ENCODE results near the gene ITGB2. TPM values are rescaled to one million over a fixed set of nuclear protein-coding genes. Genes with fewer than 3 reads are reported as not detected.

ITGB2 gene
- total RNA-seq, 4 donors from 2014 or later, result 20.2 to 46.8 (median 21.0) TPM

- Histone ChIP-seq H3K9me3 (no peaks in the 10 kb centered on the region), H3K4me3 (peak overlapping the region; percentile 66 to 90), H3K27ac (peak overlapping the region; percentile 81 to 89), H3K36me3 (no peaks in the 10 kb centered on the region), H3K4me1 (peaks cover 15 to 43% of the 10 kb centered on the region in 2 donors), H3K27me3 (no peaks in the 10 kb centered on the region)
- DNase-seq, result peak in 1 of 2 donors; percentile 39
- TF ChIP-seq CTCF (IDR thresholded peaks at IDR 0.05) (no peak), POLR2A (IDR thresholded peaks at IDR 0.05) (no peak)
- intact Hi-C loops (cut with DNase I; ENCODE audit: low total_unique reads), result loop anchor here (5.0 kb wide), 2 partner anchors 54 to 69 kb away; partner anchors contain the start of genes SUMO3 and UBE2G2
Observed at GRCh38 chr21:44871576-44872269, 49.0 kb downstream of the ITGB2 start.

DNA sequence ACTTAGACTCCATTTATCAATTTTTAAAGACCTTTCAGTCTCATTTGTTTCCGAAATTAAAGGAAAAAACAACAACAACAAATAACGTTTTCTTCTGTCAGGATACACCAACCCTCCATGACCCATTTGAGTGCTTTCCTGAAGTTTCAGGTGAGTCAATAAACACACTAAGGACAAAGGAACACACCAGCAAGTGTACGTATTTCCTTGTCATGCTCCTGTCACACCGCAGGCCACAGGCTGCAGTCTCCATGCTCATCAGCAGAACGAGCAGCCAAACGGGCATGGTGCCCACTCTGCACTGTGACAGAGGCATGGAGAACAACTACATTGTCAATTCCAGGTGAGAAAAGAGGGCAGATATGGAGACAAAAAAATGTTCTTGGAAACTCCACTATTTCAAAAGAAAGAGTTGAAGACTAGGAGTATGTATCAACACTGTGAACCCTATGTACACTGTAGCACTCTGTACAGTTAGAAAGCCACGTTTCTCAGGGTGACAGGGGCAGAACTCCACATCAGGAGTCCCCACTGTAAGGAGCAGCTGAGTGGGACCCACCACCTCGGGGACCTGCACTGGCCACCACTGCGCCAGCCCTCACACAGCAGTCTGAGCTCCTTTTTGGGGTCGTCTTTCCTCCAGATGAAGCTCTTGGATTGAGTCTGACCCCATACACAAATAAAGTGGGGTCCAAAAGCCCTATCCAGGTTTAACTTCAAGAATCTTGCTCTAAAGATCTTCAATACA lies 49.8 kb downstream of the ITGB2 start:
- TF ChIP-seq CTCF (IDR thresholded peaks at IDR 0.05) (no peak), POLR2A (IDR thresholded peaks at IDR 0.05) (no peak)
- peak overlapping the region; percentile 66 to 81 for H3K27ac ChIP-seq
- no peak overlapping the region for H3K4me3 ChIP-seq
- intact Hi-C loops (cut with DNase I; ENCODE audit: low total_unique reads), result loop anchor here (5.0 kb wide), 2 partner anchors 54 to 69 kb away; partner anchors contain the start of genes SUMO3 and UBE2G2
- H3K9me3 ChIP-seq, result no peaks in the 10 kb centered on the region
- peaks cover 15 to 43% of the 10 kb centered on the region in 2 donors for H3K4me1 ChIP-seq
- no peak for DNase-seq
- H3K27me3 ChIP-seq, result no peaks in the 10 kb centered on the region
- H3K36me3 ChIP-seq, result no peaks in the 10 kb centered on the region

DNA sequence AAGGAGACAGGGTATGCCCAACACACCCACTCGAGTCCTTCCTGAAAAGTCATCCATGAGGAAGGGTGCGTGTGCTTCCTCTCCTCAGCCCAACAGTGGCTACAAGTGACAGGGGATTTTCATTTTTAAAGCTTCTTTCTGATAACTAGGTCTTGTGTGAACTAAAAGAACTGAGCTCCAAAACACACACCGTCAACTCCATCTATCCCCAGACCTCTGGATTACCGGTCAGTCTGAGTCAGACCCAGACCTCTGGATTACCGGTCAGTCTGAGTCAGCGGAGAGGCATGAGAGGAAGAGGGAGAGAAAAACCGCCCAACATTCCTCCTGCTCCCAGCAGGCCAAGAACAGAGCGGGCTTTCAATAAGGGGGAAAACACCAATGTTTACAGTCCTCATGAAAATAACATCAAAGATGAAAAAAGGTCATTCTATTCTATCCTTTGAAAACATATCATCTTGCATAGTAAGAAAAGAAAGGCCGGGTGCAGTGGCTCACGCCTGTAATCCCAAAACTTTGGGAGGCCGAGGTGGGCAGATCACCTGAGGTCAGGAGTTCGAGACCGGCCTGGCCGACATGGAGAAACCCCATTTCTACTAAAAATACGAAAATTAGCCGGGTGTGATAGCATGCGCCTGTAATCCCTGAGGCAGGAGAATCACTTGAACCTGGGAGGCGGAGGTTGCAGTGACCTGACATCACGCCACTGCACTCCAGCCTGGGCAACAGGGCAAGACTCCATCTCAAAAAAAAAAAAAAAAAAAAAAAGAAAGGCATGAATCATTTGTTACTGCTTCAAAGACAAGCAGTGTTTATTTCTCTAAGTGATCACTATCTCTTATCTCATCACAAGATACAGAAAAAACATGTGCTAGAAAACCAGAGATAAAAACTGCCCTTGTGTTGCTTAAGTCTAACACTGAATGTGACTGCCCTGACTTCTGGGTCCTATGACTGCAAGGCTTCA lies 50.6 kb downstream of the ITGB2 start:
- H3K9me3 ChIP-seq, result no peaks in the 10 kb centered on the region
- no peaks in the 10 kb centered on the region for H3K36me3 ChIP-seq
- TF ChIP-seq CTCF (IDR thresholded peaks at IDR 0.05) (no peak), POLR2A (IDR thresholded peaks at IDR 0.05) (no peak)
- H3K27ac ChIP-seq, result peak overlapping the region; percentile 66 to 81
- intact Hi-C loops (cut with DNase I; ENCODE audit: low total_unique reads), result loop anchor here (5.0 kb wide), 2 partner anchors 53 to 68 kb away; partner anchors contain the start of genes SUMO3 and UBE2G2
- H3K4me1 ChIP-seq, result peaks cover 15 to 50% of the 10 kb centered on the region in 2 donors
- no peak overlapping the region for H3K4me3 ChIP-seq
- DNase-seq, result peak; percentile 69 to 79
- no peaks in the 10 kb centered on the region for H3K27me3 ChIP-seq

GRCh38 chr21:44868707-44869106 lies 52.0 kb downstream of the ITGB2 start:
- Histone ChIP-seq H3K4me1 (peaks cover 15 to 43% of the 10 kb centered on the region in 2 donors), H3K27ac (peak overlapping the region; percentile 66 to 81), H3K27me3 (no peaks in the 10 kb centered on the region), H3K36me3 (no peaks in the 10 kb centered on the region), H3K9me3 (no peaks in the 10 kb centered on the region), H3K4me3 (no peak overlapping the region)
- intact Hi-C loops (cut with DNase I; ENCODE audit: low total_unique reads), result no loop called here
- no peak for TF ChIP-seq POLR2A (IDR thresholded peaks at IDR 0.05)
- TF ChIP-seq CTCF (IDR thresholded peaks at IDR 0.05), result no peak
- no peak for DNase-seq
